ENCODE results near the gene ABL2. TPM values are rescaled to one million over a fixed set of nuclear protein-coding genes. Genes with fewer than 3 reads are reported as not detected.
"Not testable (repeated sequence)": the region's sequence is repeated elsewhere in the genome, so short reads cannot be mapped to it uniquely, and the experiment has no call there.

ABL2 gene
- total and polyA plus RNA-seq, 9 of the 15 experiments (the other 6 are each of a cell fraction or from before 2014, with no cell fraction given): 1.4 to 15.0 (median 8.6) TPM

DNA sequence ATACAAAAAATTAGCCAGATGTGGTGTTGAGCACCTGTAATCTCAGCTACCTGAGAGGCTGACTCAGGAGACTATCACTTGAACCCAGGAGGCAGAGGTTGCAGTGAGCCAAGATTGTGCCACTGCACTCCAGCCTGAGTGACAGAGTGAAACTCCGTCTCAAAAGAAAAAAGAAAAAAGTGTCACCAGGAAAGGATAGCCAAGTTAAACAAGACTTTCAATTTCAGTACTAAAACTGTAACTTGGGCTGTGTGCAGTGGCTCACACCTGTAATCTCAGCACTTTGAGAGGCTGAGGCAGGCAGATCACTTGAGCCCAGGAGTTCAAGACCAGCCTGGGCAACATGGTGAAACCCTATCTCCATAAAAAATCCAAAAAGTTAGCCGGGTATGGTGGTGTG lies 15.9 kb upstream of the ABL2 start:
- in situ Hi-C loops (cut with MboI): loop anchor here (10.0 kb wide), 1 partner anchor 559 kb away; no protein-coding TSS in a partner anchor
- FAIRE-seq: not testable (repeated sequence)
- WGBS (ENCODE audit: insufficient coverage, low coverage, missing lambda C conversion rate): 0% methylated on average over 2 of the region's 2 CpGs

DNA sequence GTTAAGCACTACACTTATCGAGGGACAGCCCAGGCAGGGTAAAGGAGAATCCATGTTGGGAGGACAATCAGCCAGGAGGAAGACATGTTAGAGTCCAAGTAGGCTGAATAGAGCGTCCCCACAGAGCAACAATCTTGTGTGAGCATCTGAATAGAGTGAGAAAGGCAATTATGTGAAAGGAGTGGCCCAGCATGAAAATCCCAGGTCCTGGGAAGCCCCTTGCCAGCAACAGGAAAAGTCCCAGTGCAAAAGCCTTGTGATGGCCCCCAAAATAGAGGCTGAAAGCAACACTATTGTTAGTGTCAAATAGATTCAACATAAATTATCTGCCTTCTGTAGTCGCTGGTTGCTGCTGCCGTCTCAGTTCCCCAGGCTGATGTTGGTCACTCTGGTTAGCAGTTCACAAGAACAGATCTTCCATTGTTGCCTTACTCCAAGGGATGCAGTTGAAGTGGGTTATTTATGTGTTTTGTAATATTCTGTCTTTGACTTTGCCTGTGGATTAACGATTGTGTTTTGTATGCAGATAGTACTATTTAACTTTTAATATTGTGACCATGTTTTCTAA lies 12.1 kb upstream of the ABL2 start:
- peaks cover 0 to 4% of the 10 kb centered on the region in 2 experiments; a peak in 2 of 5 replicates for H3K4me1 ChIP-seq (replicated peaks in 1 of 2; ENCODE audit: control insufficient read depth in 2 of 2, insufficient read depth in 2 of 2, low read length in 2 of 2)
- no peaks in the 10 kb centered on the region for H3K36me3 ChIP-seq (ENCODE audit: control insufficient read depth, insufficient read depth, low read length)
- no TSS peak for BruUV-seq (replicated peaks)
- peak overlapping the region; percentile 42; the same call in 1 of the 2 replicates for H2AFZ ChIP-seq (ENCODE audit: low read depth, low read length)
- H4K20me1 ChIP-seq (replicated peaks; ENCODE audit: control insufficient read depth, insufficient read depth, low read length): no peaks in the 10 kb centered on the region
- no peaks in the 10 kb centered on the region for H3K9me3 ChIP-seq (replicated peaks; ENCODE audit: control insufficient read depth, insufficient read depth, low read depth, low read length)
- ATAC-seq (peak; percentile 40; the same call in 2 of the 3 replicates), FAIRE-seq (no peak), DNase-seq (ENCODE audit: extremely low read depth in 1 of 4, low spot score in 3 of 4) (no peak)
- ChIA-PET CTCF (ENCODE audit: low intra/inter-chr PET ratio) (no interaction called here), POLR2A (no interaction called here)
- no peaks in the 10 kb centered on the region for H3K79me2 ChIP-seq (ENCODE audit: control insufficient read depth, insufficient read depth, low read length)
- H3K9me1 ChIP-seq (ENCODE audit: control insufficient read depth, insufficient read depth, low read length): no peaks in the 10 kb centered on the region
- no peak overlapping the region for H3K27ac ChIP-seq (ENCODE audit: extremely low read depth, low read depth, low read length)
- no peak overlapping the region for H3K9ac ChIP-seq (ENCODE audit: insufficient read depth in 1 of 2, low read depth in 2 of 2, low read length in 2 of 2)
- WGBS (ENCODE audit: insufficient coverage, low coverage, missing lambda C conversion rate): 20% methylated on average over 5 of the region's 5 CpGs
- in situ Hi-C loops (cut with MboI) (loop anchor here (10.0 kb wide), 1 partner anchor 563 kb away; no protein-coding TSS in a partner anchor), intact Hi-C loops (cut with micrococcal nuclease) (no loop called here)
- no peak overlapping the region for H3K4me3 ChIP-seq
- no peaks in the 10 kb centered on the region for H3K27me3 ChIP-seq (ENCODE audit: control insufficient read depth in 2 of 2, insufficient read depth in 2 of 2, low read length in 2 of 2)
- H3K4me2 ChIP-seq (ENCODE audit: insufficient read depth, low read length): no peak overlapping the region
- no peak for TF ChIP-seq CBX3 (IDR thresholded peaks at IDR 0.05; ENCODE audit: borderline replicate concordance in 1 of 2, low read length in 2 of 2)
- TF ChIP-seq ZNF444 (CRISPR knock-in tag; IDR thresholded peaks at IDR 0.05): no peak
- TF ChIP-seq ZBTB8A (IDR thresholded peaks at IDR 0.05; ENCODE audit: partially characterized antibody): no peak
- no peak for TF ChIP-seq TSC22D4 (tag; IDR thresholded peaks at IDR 0.05)
- no peak for TF ChIP-seq PYGO2 (tag; IDR thresholded peaks at IDR 0.05)
- no peak for TF ChIP-seq ZNF780A (CRISPR knock-in tag; IDR thresholded peaks at IDR 0.05)
- no peak for TF ChIP-seq STAT5A (IDR thresholded peaks at IDR 0.05; ENCODE audit: borderline replicate concordance, low read length)
- no peak for TF ChIP-seq ZNF239 (CRISPR knock-in tag; IDR thresholded peaks at IDR 0.05)
- TF ChIP-seq SRSF9 (IDR thresholded peaks at IDR 0.05; ENCODE audit: borderline replicate concordance, low read depth, low read length): no peak
- no peak for TF ChIP-seq RNF2 (IDR thresholded peaks at IDR 0.05)
- TF ChIP-seq, protein P1, sequence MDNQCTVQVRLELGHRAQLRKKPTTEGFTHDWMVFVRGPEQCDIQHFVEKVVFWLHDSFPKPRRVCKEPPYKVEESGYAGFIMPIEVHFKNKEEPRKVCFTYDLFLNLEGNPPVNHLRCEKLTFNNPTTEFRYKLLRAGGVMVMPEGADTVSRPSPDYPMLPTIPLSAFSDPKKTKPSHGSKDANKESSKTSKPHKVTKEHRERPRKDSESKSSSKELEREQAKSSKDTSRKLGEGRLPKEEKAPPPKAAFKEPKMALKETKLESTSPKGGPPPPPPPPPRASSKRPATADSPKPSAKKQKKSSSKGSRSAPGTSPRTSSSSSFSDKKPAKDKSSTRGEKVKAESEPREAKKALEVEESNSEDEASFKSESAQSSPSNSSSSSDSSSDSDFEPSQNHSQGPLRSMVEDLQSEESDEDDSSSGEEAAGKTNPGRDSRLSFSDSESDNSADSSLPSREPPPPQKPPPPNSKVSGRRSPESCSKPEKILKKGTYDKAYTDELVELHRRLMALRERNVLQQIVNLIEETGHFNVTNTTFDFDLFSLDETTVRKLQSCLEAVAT (IDR thresholded peaks at IDR 0.05): no peak
- no peak for TF ChIP-seq RB1 (IDR thresholded peaks at IDR 0.05; ENCODE audit: low read depth)
- TF ChIP-seq ZKSCAN3 (CRISPR knock-in tag; IDR thresholded peaks at IDR 0.05): no peak
- TF ChIP-seq MTF1 (CRISPR knock-in tag; IDR thresholded peaks at IDR 0.05; ENCODE audit: borderline replicate concordance): no peak
- TF ChIP-seq RCOR1 (IDR thresholded peaks at IDR 0.05; ENCODE audit: borderline replicate concordance in 1 of 2, low read depth in 2 of 2, low read length in 2 of 2): no peak

More for the DNA sequence above, 15.9 kb upstream of the ABL2 start:
- H3K27ac ChIP-seq (ENCODE audit: extremely low read depth, low read depth, low read length); H3K4me3 ChIP-seq; DNase-seq (ENCODE audit: extremely low read depth in 1 of 4, low spot score in 3 of 4); H3K4me1 ChIP-seq (replicated peaks in 1 of 2; ENCODE audit: control insufficient read depth in 2 of 2, insufficient read depth in 2 of 2, low read length in 2 of 2); H3K9ac ChIP-seq (ENCODE audit: insufficient read depth in 1 of 2, low read depth in 2 of 2, low read length in 2 of 2); H3K9me3 ChIP-seq (replicated peaks; ENCODE audit: control insufficient read depth, insufficient read depth, low read depth, low read length); CTCF ChIA-PET (ENCODE audit: low intra/inter-chr PET ratio); H2AFZ ChIP-seq (ENCODE audit: low read depth, low read length); H4K20me1 ChIP-seq (replicated peaks; ENCODE audit: control insufficient read depth, insufficient read depth, low read length); intact Hi-C loops (cut with micrococcal nuclease); H3K4me2 ChIP-seq (ENCODE audit: insufficient read depth, low read length); H3K9me1 ChIP-seq (ENCODE audit: control insufficient read depth, insufficient read depth, low read length); H3K36me3 ChIP-seq (ENCODE audit: control insufficient read depth, insufficient read depth, low read length); H3K79me2 ChIP-seq (ENCODE audit: control insufficient read depth, insufficient read depth, low read length); ATAC-seq; H3K27me3 ChIP-seq (ENCODE audit: control insufficient read depth in 2 of 2, insufficient read depth in 2 of 2, low read length in 2 of 2); BruUV-seq (replicated peaks): not testable (repeated sequence)
- POLR2A ChIA-PET: interaction anchor here (0.7 kb wide), 1 partner anchor 65 kb away, joined by 4 read pairs; no protein-coding TSS in a partner anchor
